Activated CD8-positive, alpha-beta memory T cell treated with anti-CD3 and anti-CD28 coated beads for 1 hour (primary cell): ENCODE results near the gene DDIAS.
"Not testable (repeated sequence)": the region's sequence is repeated elsewhere in the genome, so short reads cannot be mapped to it uniquely, and the experiment has no call there.

Experiments
- DNase-seq, 2 donors: peaks; one replicate each; pipeline ENCODE4 v3.0.0-alpha.2; 2020; ENCODE audit warnings: low read depth in 1 of 2; ENCODE audit errors: extremely low read depth in 1 of 2

DDIAS gene

DNA sequence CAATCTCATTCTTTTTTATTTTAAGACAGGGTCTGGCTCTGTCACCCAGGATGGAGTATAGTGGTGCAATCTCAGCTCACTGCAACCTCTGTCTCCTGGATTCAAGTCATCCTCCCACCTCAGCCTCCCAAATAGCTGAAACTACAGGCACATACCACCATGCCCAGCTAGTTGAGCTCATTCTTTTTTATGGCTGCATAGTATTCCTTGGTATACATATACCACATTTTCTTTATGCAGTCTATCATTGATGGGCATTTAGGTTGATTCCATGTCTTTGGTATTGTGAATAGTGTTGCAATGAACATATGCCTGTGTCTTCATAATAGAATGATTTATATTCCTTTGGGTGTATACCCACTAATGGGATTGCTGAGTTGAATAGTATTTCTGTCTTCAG is 60.5 kb downstream of the DDIAS start:
- not testable (repeated sequence) for DNase-seq

DNA sequence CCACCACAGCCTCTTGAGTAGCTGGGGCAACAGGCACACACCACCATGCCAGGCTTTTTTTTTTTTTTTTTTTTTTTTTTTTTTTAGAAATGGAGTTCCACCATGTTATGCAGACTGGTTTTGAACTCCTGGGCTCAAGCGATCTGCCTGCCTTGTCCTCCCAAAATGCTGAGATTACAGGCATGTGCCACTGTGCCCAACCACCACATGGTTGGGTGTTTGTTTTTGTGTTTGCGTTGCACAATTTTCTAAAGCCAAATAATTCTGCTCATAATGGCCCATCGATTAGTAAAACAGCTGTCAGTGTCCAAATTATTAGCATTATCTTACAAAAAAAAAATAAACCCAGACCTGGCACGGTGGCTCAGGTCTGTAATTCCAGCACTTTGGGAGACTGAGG is 65.8 kb downstream of the DDIAS start:
- no peak for DNase-seq

DNA sequence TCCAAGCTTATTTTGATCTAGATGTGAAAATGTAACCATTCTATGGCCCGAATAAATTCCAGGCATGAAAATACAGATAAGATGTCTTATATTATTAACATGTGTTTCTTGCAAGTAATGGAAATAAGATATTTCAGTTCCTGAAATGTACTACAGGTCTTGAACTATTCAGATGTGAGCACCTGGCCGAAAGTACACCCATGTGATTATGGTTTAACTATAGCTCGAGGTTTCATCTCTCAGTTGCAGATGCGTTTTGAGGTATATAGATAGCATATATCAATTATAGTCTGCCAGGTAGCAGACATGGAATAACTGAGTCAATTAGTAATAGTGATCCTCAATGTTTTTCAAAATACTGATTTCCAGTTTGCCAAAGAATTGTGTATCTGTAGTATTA is 68.3 kb downstream of the DDIAS start:
- DNase-seq, result no peak

DNA sequence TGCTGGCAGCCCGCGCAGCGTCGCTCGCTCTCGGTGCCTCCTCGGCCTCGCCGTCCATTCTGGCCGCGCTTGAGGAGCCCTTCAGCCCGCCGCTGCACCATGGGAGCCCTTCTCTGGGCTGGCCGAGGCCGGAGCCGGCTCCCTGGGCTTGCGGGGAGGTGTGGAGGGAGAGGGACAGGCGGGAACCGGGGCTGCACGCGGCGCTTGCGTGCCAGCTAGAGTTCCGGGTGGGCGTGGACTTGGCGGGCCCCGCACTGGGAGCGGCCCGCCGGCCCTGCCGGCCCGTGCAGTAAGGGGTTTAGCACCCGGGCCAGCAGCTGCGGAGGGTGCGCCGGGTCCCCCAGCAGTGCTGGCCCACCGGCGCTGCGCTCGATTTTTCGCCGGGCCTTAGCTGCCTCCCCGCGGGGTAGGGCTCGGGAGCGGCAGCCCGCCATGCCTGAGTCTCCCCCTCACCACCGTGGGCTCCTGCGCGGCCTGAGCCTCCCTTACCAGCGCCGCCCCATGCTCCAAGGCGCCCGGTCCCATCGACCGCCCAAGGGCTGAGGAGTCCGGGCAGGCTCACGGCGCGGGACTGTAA is 69.1 kb downstream of the DDIAS start:
- not testable (repeated sequence) for DNase-seq

DNA sequence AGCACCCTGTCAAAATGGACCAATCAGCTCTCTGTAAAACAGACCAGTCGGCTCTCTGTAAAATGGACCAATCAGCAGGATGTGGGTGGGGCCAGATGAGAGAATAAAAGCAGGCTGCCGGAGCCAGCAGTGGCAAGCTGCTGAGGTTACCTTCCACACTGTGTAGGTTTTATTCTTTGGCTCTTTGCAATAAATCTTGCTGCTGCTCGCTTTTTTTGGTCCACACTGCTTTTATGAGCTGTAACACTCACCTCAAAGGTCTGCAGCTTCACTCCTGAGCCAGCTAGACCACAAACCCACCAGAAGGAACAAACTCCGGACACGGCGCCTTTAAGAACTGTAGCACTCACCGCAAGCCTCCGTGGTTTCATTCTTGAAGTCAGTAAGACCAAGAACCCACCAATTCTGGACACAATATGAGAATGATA is 70.0 kb downstream of the DDIAS start:
- not testable (repeated sequence) for DNase-seq

DNA sequence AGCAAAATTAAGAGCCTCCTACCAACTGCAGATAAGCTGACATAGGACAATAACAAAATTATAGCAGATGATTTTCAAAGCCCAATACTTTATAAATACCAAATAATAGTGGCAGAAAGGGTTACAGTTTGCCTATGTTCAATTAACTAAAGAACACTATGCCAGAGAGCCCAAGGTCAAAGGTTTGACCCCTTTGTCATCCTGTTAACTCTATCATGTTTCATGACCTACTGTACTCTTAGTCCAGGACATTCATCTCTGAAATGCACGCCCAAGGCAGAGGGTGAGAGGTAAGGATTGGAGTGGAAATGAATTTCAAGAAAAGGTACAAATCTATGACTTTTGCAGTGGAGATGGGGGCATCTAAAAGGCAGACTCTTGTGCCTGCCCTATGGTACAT is 70.6 kb downstream of the DDIAS start:
- no peak for DNase-seq

DNA sequence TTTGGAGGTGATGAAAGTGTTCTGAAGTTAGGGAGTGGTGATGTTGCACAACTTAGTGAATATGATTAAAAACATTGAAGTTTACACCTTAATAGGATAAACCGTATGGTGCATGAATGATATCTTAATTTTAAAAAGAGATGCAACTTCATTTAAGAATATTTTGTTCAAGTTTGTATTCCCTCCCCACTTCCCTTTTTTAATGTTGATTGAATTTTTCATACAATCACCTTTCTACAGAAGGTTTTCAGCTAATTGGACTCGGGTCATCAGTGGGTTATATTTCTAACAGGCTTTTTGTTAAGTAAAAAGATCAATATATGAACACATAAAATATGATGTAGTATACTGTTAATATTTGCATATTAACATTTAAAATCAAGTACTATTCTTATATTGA is 72.6 kb downstream of the DDIAS start:
- DNase-seq, result no peak

DNA sequence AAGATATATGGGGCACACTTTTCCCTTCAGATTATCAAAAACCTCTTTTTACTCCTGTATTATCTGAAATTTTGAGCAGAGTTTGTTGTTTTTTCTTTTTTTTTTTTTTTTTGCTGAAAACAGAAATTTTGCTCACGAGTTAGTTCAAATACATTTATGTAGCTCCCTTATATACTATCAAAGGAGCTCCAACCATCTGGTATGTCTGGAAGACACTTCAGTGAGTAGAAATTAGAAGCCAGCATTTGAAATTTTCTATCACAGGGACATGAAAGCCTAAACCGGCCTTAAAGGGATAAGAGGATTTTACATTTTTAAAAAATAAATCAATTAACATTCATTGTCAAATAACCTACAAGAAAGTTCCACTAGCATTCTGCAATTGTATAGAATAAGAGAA is 73.3 kb downstream of the DDIAS start:
- DNase-seq, result no peak

DNA sequence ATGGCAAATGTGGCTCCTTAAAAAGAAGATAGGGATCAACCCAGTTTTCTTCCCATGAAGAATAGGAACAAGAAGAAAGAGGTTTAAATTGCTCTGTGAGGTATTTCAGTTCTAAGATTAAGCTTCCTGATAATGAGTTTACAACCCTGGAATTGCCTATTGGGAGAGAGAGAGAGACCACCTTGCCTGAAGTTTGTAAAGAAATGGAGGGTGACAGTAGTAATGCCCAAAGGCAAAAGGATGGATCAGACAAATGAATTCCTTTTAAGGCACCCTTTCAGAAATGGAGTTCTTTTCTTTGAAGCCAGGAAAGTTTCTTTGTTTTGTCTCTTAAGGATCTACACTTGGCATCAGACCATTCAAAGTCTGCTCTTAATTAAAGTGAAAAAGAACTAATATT is 74.3 kb downstream of the DDIAS start:
- no peak for DNase-seq

DNA sequence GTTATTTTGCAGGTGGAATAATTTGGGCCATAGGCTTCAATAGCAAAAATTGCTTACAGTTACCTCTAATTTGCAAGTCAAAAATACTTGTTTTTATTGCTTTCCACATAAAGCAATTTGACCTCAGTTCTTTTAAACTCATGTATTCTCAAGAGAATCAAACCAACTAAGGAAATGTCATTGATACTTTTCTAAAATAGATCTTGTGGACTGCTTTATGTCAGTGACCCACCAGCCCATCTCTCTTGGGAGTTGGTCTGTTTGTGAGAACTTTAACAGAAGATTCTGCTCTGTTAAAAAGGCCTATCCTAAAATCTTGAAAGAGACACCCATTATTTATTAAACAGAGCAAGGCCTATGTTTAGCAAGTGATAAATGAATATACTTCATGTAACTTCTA is 75.2 kb downstream of the DDIAS start:
- no peak for DNase-seq

DNA sequence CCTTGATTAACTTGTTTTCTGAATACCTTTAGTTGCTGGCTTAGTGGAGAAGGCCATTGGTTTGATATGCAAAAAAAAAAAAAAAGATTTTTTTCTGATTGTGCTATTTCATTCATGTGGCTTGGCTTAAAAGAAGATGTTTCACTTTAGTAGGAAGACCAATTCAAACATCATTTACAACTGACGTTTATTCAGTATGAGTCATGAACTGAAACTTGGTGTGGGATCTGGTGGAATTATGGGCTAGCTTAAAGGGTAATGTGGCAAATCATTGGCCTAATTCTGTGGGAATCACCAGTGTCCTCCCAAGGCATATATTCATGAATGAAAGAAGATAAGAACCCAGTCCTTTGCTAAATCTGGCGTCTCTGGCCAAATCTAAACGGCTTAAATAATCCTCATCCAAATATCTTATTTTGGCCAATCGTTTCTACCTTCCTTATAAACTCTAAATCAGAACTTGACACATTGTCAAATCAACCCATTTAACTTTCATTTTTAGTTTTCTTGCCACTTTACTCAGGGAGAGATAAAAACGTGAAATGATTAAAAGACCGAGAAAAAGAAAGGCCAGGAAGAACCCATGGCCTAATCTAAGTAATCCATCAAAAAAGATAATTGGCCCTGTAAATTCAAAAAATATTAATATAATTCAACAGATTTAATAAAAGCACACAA is 77.0 kb downstream of the DDIAS start:
- no peak for DNase-seq

DNA sequence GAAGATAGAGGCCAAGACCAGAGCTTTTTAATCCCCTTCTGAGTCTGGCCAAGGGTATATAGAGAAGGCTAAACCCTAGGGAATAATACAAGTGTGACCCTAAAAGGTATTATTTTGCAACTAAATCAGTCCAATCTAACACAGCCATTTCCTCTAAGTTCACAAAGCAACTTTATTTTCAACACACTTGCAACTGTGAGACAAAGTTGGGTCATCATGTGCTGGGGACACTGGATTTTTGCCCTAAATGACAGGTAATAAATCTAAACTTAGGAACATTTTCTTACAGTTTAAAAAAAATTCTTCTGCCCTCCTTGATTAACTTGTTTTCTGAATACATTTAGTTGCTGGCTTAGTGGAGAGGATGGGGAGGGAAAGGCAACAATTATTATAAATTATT is 78.3 kb downstream of the DDIAS start:
- no peak for DNase-seq

DNA sequence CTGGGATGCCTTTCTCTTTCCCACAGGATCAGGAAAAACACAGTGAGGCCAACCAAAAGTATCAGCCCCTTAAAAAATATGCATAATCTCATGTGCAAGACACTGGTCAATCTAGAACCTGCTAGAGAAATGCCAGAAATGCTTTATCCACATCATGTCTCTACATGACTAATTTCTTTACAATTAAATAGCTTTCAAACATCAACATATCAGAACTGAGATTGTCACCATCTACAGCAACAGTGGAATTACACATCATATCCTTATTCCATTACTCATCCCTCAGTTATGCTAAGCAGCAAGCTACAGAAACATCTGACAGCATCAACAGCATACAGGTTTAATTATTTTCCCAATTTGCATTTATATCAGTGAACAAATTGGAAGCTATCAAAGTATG is 78.8 kb downstream of the DDIAS start:
- DNase-seq, result no peak

DNA sequence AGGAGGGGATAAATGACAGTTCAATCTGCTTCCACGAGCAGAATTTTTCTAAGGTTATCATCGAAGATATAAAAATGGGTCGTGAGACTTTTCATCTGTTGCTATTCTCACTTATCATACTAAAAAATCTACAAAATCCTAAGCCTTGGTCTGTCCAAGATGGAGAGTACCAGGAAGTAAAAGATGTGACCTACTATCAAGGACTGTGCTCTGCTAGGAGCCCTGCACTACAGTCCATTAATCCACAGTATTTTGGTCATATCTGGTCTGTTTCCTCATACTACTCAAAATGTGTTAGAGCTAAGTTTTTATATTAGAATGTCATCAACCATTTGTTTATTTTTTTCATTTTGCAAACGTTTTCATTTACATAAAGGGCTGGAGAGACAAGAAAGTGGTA is 79.4 kb downstream of the DDIAS start:
- DNase-seq, result no peak

DNA sequence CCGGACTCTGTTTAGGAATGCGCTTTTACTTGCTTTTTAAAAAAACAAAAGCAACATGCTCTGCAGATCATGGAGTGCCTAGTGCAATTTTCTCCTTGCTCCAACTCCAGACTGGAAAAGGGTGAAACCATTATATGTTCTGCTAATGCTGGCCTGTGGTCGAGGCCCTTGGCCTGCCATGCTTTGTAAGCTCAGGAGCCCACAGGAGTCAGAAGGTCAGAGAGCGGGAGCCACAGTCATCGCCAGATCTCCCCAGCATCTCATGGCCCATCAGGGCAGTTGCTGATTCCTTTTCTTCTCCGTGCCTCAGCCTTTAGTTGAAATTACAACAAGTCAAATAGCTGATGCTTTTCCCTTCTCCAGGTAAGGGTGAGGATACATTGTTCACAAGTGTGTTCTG is 80.3 kb downstream of the DDIAS start:
- DNase-seq, result no peak
